K562 (cell line): ENCODE data around the gene RC3H2. TPM values are rescaled to one million over a fixed set of nuclear protein-coding genes. Genes with fewer than 3 reads are reported as not detected.

Experiments
- AFF1 ChIP-seq, 2 experiments: fragments of 450-650 bp; IDR thresholded peaks; 2 replicates each; pipeline ENCODE4 v1.6.1; 2018; ENCODE audit warnings: mild to moderate bottlenecking in 2 of 2, low read depth in 1 of 2; ENCODE audit not compliant: partially characterized antibody in 2 of 2
- BRD4 ChIP-seq: fragments of 200-600 bp; sonication (generic); IDR thresholded peaks from 2 replicates; pipeline ENCODE4 v1.6.1; 2017; ENCODE audit warnings: inconsistent platforms
- CHAMP1 ChIP-seq: fragments of 450-650 bp; IDR thresholded peaks from 2 replicates; pipeline ENCODE4 v1.6.1; 2016; ENCODE audit warnings: mild to moderate bottlenecking
- ELK1 ChIP-seq: sonication (generic); formaldehyde crosslinking; IDR thresholded peaks from 2 replicates; pipeline ENCODE4 v1.8.1; 2022; ENCODE audit warnings: missing genetic modification reagents
- ETV6 ChIP-seq, 3 experiments: fragments of 150-350 bp in 1 of 3; sonication (generic) in 1 of 3; formaldehyde crosslinking in 1 of 3; IDR thresholded peaks; 2 replicates each; pipeline versions ENCODE4 v1.6.1 to v1.8.0; 2014 to 2022; ENCODE audit warnings: borderline replicate concordance in 2 of 3, low read depth in 2 of 3, antibody characterized with exemption in 1 of 3, low read length in 1 of 3, mild to moderate bottlenecking in 1 of 3, missing genetic modification reagents in 1 of 3
- GABPB2 ChIP-seq: fragments of 250-450 bp; sonication (Bioruptor Pico); conservative IDR thresholded peaks from 2 replicates; pipeline ENCODE4 v1.5.1; 2021; ENCODE audit warnings: mild to moderate bottlenecking
- HES1 ChIP-seq: fragments of 450-650 bp; IDR thresholded peaks from 2 replicates; pipeline ENCODE4 v1.6.1; 2016; ENCODE audit warnings: low read depth, mild to moderate bottlenecking, moderate library complexity
- MIER1 ChIP-seq: fragments of 450-650 bp; IDR thresholded peaks from 2 replicates; pipeline ENCODE4 v1.6.1; 2016; ENCODE audit warnings: antibody characterized with exemption, mild to moderate bottlenecking, low read depth
- NCOR1 ChIP-seq: fragments of 450-650 bp; IDR thresholded peaks from 2 replicates; pipeline ENCODE4 v1.6.1; 2016; ENCODE audit warnings: mild to moderate bottlenecking, moderate library complexity
- NFE2 ChIP-seq: IDR thresholded peaks from 2 replicates; pipeline ENCODE4 v1.6.1; 2014; ENCODE audit warnings: antibody characterized with exemption, low read depth
- OTX1 ChIP-seq: fragments of 450-650 bp; formaldehyde crosslinking; IDR thresholded peaks from 2 replicates; pipeline ENCODE4 v1.4.0; 2022; ENCODE audit warnings: mild to moderate bottlenecking
- PCBP2 ChIP-seq: fragments of 200-400 bp; formaldehyde crosslinking; IDR thresholded peaks from 2 replicates; pipeline ENCODE4 v1.6.1; 2018; ENCODE audit warnings: low read length, low read depth, mild to moderate bottlenecking, moderate library complexity; ENCODE audit not compliant: poor library complexity, severe bottlenecking
- PREB ChIP-seq: sonication (generic); formaldehyde crosslinking; IDR thresholded peaks from 2 replicates; pipeline ENCODE4 v1.8.1; 2023; ENCODE audit warnings: mild to moderate bottlenecking, missing genetic modification reagents
- SPI1 ChIP-seq: IDR thresholded peaks from 2 replicates; pipeline ENCODE4 v1.6.1; 2011; ENCODE audit warnings: low read depth, low read length, control low read depth, borderline replicate concordance
- TCF7 ChIP-seq: sonication (generic); IDR thresholded peaks from 2 replicates; pipeline ENCODE4 v1.6.1; 2016; ENCODE audit warnings: antibody characterized with exemption, borderline replicate concordance
- ZNF274 ChIP-seq: IDR thresholded peaks from 2 replicates; pipeline ENCODE4 v1.6.1; 2011; ENCODE audit warnings: low read depth, mild to moderate bottlenecking, low read length, moderate library complexity, borderline replicate concordance
- ZNF764 ChIP-seq: fragments of 250-450 bp; sonication (Bioruptor Pico); IDR thresholded peaks from 2 replicates; pipeline ENCODE4 v1.4.0; 2020; ENCODE audit warnings: low read depth, mild to moderate bottlenecking, moderate library complexity
- polyA plus RNA-seq, 8 experiments: library from polyadenylated mRNA; depleted of rRNA in 4 of 8; stranded (reverse) in 5 of 8; unstranded in 3 of 8; fragments of >200 nt; fragmentation: Nextera tagmentation in 2 of 8; fragmentation: Illumina TruSeq in 1 of 8; extraction: Ambion mirVana in 2 of 8; extraction: Trizol in 1 of 8; gene quantifications; 2 replicates each; pipeline versions ENCODE4 v1.2.1 to v1.2.3, GENCODE V29; 2011 to 2014; ENCODE audit warnings: inconsistent platforms in 1 of 8, missing spikeins in 1 of 8
- total RNA-seq, 7 experiments: library from RNA; depleted of rRNA in 6 of 7; stranded (reverse); fragments of >200 nt in 6 of 7; fragmentation: Illumina TruSeq in 2 of 7; extraction: Trizol in 2 of 7; gene quantifications; 2 replicates each; pipeline versions ENCODE4 v1.2.1 to v1.2.3, GENCODE V29; 2011 to 2021; ENCODE audit warnings: low replicate concordance in 1 of 7

RC3H2 gene
- total and polyA plus RNA-seq, 9 of the 15 experiments (the other 6 are each of a cell fraction or from before 2014, with no cell fraction given), result 5.6 to 35.4 (median 18.6) TPM

- TF ChIP-seq ELK1 (no peak), ETV6 (IDR thresholded peaks at IDR 0.05; ENCODE audit: borderline replicate concordance in 1 of 2, low read depth in 2 of 2, low read length in 1 of 2) (no peak), ETV6 (CRISPR knock-in tag; IDR thresholded peaks at IDR 0.05; ENCODE audit: borderline replicate concordance) (no peak), PCBP2 (no peak), AFF1 (IDR thresholded peaks at IDR 0.05; ENCODE audit: low read depth in 1 of 2, partially characterized antibody in 2 of 2) (peak in 1 of 2 experiments; percentile 18), PREB (CRISPR knock-in tag) (no peak), HES1 (no peak), SPI1 (no peak), ZNF764 (no peak), OTX1 (CRISPR knock-in tag) (no peak), TCF7 (no peak), ZNF274 (no peak), NFE2 (no peak), CHAMP1 (peak; percentile 65), GABPB2 (CRISPR knock-in tag) (no peak), NCOR1 (no peak), MIER1 (no peak), BRD4 (no peak)
These were observed 26.3 kb upstream of the RC3H2 start, which contains the start of gene ZBTB26 (continued) for GRCh38 chr9:122931226-122932121.
